Hepatocyte (in vitro differentiated cells): ENCODE results near the gene ATP5PD. TPM values are rescaled to one million over a fixed set of nuclear protein-coding genes. Genes with fewer than 3 reads are reported as not detected.
A peak's percentile ranks its signal among the peaks of the same experiment; 100 is the strongest.
"Not testable (repeated sequence)": the region's sequence is repeated elsewhere in the genome, so short reads cannot be mapped to it uniquely, and the experiment has no call there.

Source experiments
- DNase-seq: peaks from one replicate; pipeline ENCODE4 v3.0.0-alpha.2; 2016; ENCODE audit warnings: low spot score
- H2AFZ ChIP-seq: fragments of 200-600 bp; sonication (generic); 2 replicates; pipeline ENCODE4 v1.6.0; 2016; ENCODE audit warnings: antibody characterized with exemption, mild to moderate bottlenecking
- H3K27ac ChIP-seq: fragments of 200-600 bp; sonication (generic); 2 replicates; pipeline ENCODE4 v1.5.1; 2016; ENCODE audit warnings: mild to moderate bottlenecking
- H3K27me3 ChIP-seq: fragments of 200-600 bp; sonication (generic); 2 replicates; pipeline ENCODE4 v1.6.1; 2016
- H3K36me3 ChIP-seq: fragments of 200-600 bp; sonication (generic); replicated peaks from 2 replicates; pipeline ENCODE4 v1.5.1; 2016; ENCODE audit warnings: low read depth; ENCODE audit not compliant: insufficient read depth
- H3K4me1 ChIP-seq: fragments of 200-600 bp; sonication (generic); 2 replicates; pipeline ENCODE4 v1.5.1; 2016; ENCODE audit warnings: mild to moderate bottlenecking, moderate library complexity; ENCODE audit not compliant: insufficient read depth
- H3K4me2 ChIP-seq: fragments of 200-600 bp; sonication (generic); 2 replicates; pipeline ENCODE4 v1.6.0; 2016
- H3K4me3 ChIP-seq: fragments of 200-600 bp; sonication (generic); 2 replicates; pipeline ENCODE4 v1.5.1; 2016; ENCODE audit warnings: mild to moderate bottlenecking
- H3K79me2 ChIP-seq: fragments of 200-600 bp; sonication (generic); 2 replicates; pipeline ENCODE4 v1.6.0; 2017; ENCODE audit warnings: mild to moderate bottlenecking
- H3K9me2 ChIP-seq: fragments of 200-600 bp; sonication (generic); replicated peaks from 2 replicates; pipeline ENCODE4 v1.6.0; 2017; ENCODE audit warnings: mild to moderate bottlenecking; ENCODE audit not compliant: insufficient read depth
- H3K9me3 ChIP-seq: fragments of 200-600 bp; sonication (generic); 2 replicates; pipeline ENCODE4 v1.5.1; 2016; ENCODE audit warnings: low read depth, mild to moderate bottlenecking
- H4K20me1 ChIP-seq: fragments of 200-600 bp; sonication (generic); 2 replicates; pipeline ENCODE4 v1.6.0; 2016; ENCODE audit warnings: mild to moderate bottlenecking; ENCODE audit not compliant: insufficient read depth, poor library complexity, severe bottlenecking
- CTCF ChIP-seq: fragments of 200-600 bp; sonication (generic); IDR thresholded peaks from 2 replicates; pipeline ENCODE4 v1.5.1; 2016; ENCODE audit warnings: antibody characterized with exemption, mild to moderate bottlenecking; ENCODE audit not compliant: poor library complexity
- EZH2 ChIP-seq: fragments of 200-600 bp; sonication (generic); IDR thresholded peaks from 2 replicates; pipeline ENCODE4 v1.6.1; 2016; ENCODE audit warnings: antibody characterized with exemption, mild to moderate bottlenecking, borderline replicate concordance
- EZH2phosphoT487 ChIP-seq: fragments of 200-600 bp; sonication (generic); IDR thresholded peaks from one replicate; pipeline ENCODE4 v1.6.1; 2018; ENCODE audit warnings: antibody characterized with exemption, mild to moderate bottlenecking, low read depth, moderate library complexity; ENCODE audit not compliant: unreplicated experiment, severe bottlenecking
- WGBS: methylation state at CpG from one replicate; pipeline ENCODE4 v1.1.6; 2016; ENCODE audit warnings: low lambda C conversion rate; ENCODE audit errors: missing lambda C conversion rate; 5-methylcytosine and 5-hydroxymethylcytosine counted together
- polyA plus RNA-seq: library from polyadenylated mRNA; unstranded; fragments of >200 nt; fragmentation: Nextera tagmentation; extraction: Ambion mirVana; gene quantifications from 2 replicates; pipeline ENCODE4 v1.2.1, GENCODE V29; 2016
- total RNA-seq: library from RNA; depleted of rRNA; stranded (reverse); fragments of >200 nt; gene quantifications from 2 replicates; pipeline ENCODE4 v1.2.3, GENCODE V29; 2014

ATP5PD gene
- total and polyA plus RNA-seq, 2 experiments from 2014 or later, result 296 to 332 TPM

GRCh38 chr17:75047398-75048098, 779 bp upstream of the ATP5PD start:
- no peaks in the 10 kb centered on the region for H3K9me2 ChIP-seq
- H3K4me2 ChIP-seq, result peak overlapping the region; percentile 90
- peak overlapping the region; percentile 73 for H3K27ac ChIP-seq
- TF ChIP-seq CTCF, result no peak
- TF ChIP-seq EZH2phosphoT487, result no peak
- no peak for TF ChIP-seq EZH2
- peak overlapping the region; percentile 82 for H3K4me3 ChIP-seq
- peaks cover 10% of the 10 kb centered on the region for H3K4me1 ChIP-seq
- H3K27me3 ChIP-seq, result no peaks in the 10 kb centered on the region
- peak; percentile 50 for DNase-seq
- H3K79me2 ChIP-seq, result peaks cover 60% of the 10 kb centered on the region
- 3% methylated on average over 18 of the region's 38 CpGs for WGBS
- H2AFZ ChIP-seq, result peak overlapping the region; percentile 42
- H3K36me3 ChIP-seq, result no peaks in the 10 kb centered on the region
- no peaks in the 10 kb centered on the region for H3K9me3 ChIP-seq
- no peaks in the 10 kb centered on the region for H4K20me1 ChIP-seq

DNA sequence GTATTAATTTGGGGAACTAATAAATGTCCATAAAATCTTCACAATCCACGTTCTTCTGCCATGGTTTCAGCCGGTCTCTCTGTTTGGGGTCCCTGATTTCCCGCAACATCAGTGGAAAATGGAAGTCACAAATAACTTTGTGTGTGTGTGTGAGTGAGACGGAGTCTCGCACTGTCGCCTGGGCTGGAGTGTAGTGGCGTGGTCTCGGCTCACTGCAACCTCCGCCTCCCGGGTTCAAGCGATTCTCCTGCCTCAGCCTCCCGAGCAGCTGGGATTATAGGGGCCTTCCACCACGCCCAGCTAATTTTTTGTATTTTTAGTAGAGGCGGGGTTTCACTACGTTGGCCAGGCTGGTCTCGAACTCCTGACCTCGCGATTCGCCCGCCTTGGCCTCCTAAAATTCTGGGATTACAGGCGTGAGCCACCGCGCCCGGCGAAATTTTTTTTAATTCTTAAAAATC, 793 bp downstream of the ATP5PD start:
- not testable (repeated sequence) for H4K20me1 ChIP-seq, DNase-seq, H3K9me3 ChIP-seq, H3K9me2 ChIP-seq, H3K36me3 ChIP-seq, H3K27me3 ChIP-seq
- H3K79me2 ChIP-seq, result peaks cover 52% of the 10 kb centered on the region
- peak overlapping the region; percentile 64 for H2AFZ ChIP-seq
- peak overlapping the region; percentile 88 for H3K4me2 ChIP-seq
- 8% methylated on average over 25 of the region's 25 CpGs for WGBS
- peak overlapping the region; percentile 63 for H3K4me3 ChIP-seq
- peaks cover 10% of the 10 kb centered on the region for H3K4me1 ChIP-seq
- H3K27ac ChIP-seq, result peak overlapping the region; percentile 94

DNA sequence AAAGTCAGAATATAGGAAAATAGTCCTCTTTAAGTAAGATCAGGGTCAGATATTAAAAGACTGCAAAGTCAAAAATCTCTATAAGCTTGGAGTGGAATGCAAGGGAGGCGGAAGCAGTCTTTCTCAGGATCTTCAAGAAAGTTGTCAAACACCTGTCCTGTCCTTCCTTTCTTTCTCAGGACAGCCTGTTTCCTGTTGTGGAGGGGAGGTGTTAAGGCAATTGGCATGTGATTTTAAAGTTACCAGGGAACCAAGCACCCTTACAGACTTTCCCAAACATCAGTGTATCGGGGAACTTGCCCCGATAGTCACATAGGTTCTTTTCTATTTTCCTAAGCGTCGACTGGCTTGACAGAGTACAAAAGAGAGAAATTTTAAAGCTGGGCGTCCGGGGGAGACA, 2.1 kb downstream of the ATP5PD start:
- H3K9me2 ChIP-seq, result no peaks in the 10 kb centered on the region
- no peaks in the 10 kb centered on the region for H3K36me3 ChIP-seq
- no peaks in the 10 kb centered on the region for H3K9me3 ChIP-seq
- no peak overlapping the region for H3K4me2 ChIP-seq
- DNase-seq, result no peak
- 64% methylated on average over 7 of the region's 7 CpGs for WGBS
- H3K79me2 ChIP-seq, result peaks cover 42% of the 10 kb centered on the region
- H3K4me3 ChIP-seq, result no peak overlapping the region
- peaks cover 10% of the 10 kb centered on the region for H3K4me1 ChIP-seq
- no peaks in the 10 kb centered on the region for H4K20me1 ChIP-seq
- no peak overlapping the region for H2AFZ ChIP-seq
- no peak overlapping the region for H3K27ac ChIP-seq
- TF ChIP-seq EZH2 (no peak), EZH2phosphoT487 (no peak), CTCF (no peak)
- H3K27me3 ChIP-seq, result no peaks in the 10 kb centered on the region

DNA sequence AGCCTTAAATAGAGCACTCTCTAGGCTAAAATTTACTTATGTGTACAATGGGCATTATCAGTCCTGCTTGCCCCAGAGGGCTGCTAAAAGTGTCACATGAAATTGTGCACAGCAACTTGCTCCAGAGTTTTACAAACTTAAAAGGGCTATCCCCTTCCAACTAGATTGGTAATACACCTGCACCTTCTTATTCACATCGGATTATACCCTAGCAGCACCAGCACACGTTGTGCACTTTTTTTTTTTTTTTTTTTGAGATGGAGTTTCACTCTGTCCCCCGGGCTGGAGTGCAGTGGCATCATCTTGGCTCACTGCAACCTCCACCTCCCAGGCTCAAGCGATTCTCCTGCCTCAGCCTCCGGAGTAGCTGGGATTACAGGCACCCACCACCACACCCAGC, 3.0 kb downstream of the ATP5PD start:
- H3K4me2 ChIP-seq, H3K9me2 ChIP-seq, H2AFZ ChIP-seq, H3K9me3 ChIP-seq, H4K20me1 ChIP-seq, H3K27me3 ChIP-seq, DNase-seq, H3K4me3 ChIP-seq, H3K4me1 ChIP-seq, H3K36me3 ChIP-seq, H3K27ac ChIP-seq: not testable (repeated sequence)
- H3K79me2 ChIP-seq, result peaks cover 33% of the 10 kb centered on the region
- WGBS, result 86% methylated on average over 5 of the region's 5 CpGs
